ENCODE results near the gene EPSTI1. TPM values are rescaled to one million over a fixed set of nuclear protein-coding genes. Genes with fewer than 3 reads are reported as not detected.
A peak's percentile ranks its signal among the peaks of the same experiment; 100 is the strongest.

The EPSTI1 gene
- polyA plus RNA-seq, 1 of the 3 experiments (the other 2 are of a cell fraction) = 0.02 TPM

- TF ChIP-seq JUND (IDR thresholded peaks at IDR 0.05) = no peak
- TF ChIP-seq YY1 (IDR thresholded peaks at IDR 0.05; ENCODE audit: low read depth) = no peak
- no peak for TF ChIP-seq RFX5 (IDR thresholded peaks at IDR 0.05; ENCODE audit: low read length)
- no peak for TF ChIP-seq TEAD4 (IDR thresholded peaks at IDR 0.05; ENCODE audit: borderline replicate concordance, insufficient read depth)
- no peak for TF ChIP-seq ELF1 (IDR thresholded peaks at IDR 0.05)
- no peak for TF ChIP-seq USF1 (IDR thresholded peaks at IDR 0.05; ENCODE audit: borderline replicate concordance, low read depth)
- no peak for TF ChIP-seq NRF1 (IDR thresholded peaks at IDR 0.05; ENCODE audit: low read depth, low read length)
- peak; percentile 79 for TF ChIP-seq CHD2 (IDR thresholded peaks at IDR 0.05; ENCODE audit: low read length, partially characterized antibody)
These were observed 22.1 kb upstream of the EPSTI1 start (continued) for GRCh38 chr13:43014162-43014561.

GRCh38 chr13:43009506-43009905, 17.5 kb upstream of the EPSTI1 start:
- no peaks in the 10 kb centered on the region for H3K27me3 ChIP-seq (ENCODE audit: insufficient read depth)
- TF ChIP-seq IRF3 (IDR thresholded peaks at IDR 0.05; ENCODE audit: low read depth, low read length) (no peak), NFIC (IDR thresholded peaks at IDR 0.05; ENCODE audit: borderline replicate concordance) (no peak), TCF12 (IDR thresholded peaks at IDR 0.05) (no peak), MAX (IDR thresholded peaks at IDR 0.05; ENCODE audit: low read depth) (no peak), MEF2A (IDR thresholded peaks at IDR 0.05; ENCODE audit: borderline replicate concordance, low read depth) (no peak), CTCF (IDR thresholded peaks at IDR 0.05) (no peak), SIN3A (IDR thresholded peaks at IDR 0.05; ENCODE audit: borderline replicate concordance, low read depth, low read length) (no peak), FOSL2 (IDR thresholded peaks at IDR 0.05; ENCODE audit: borderline replicate concordance, low read depth) (no peak), EP300 (IDR thresholded peaks at IDR 0.05; ENCODE audit: borderline replicate concordance in 1 of 2, low read depth in 1 of 2, low read length in 1 of 2) (no peak), CHD2 (IDR thresholded peaks at IDR 0.05; ENCODE audit: low read length, partially characterized antibody) (no peak), POLR2AphosphoS5 (IDR thresholded peaks at IDR 0.05; ENCODE audit: low read depth, low read length) (no peak), RFX5 (IDR thresholded peaks at IDR 0.05; ENCODE audit: low read length) (no peak), GATA2 (CRISPR knock-in tag; IDR thresholded peaks at IDR 0.05) (no peak), RAD21 (IDR thresholded peaks at IDR 0.05; ENCODE audit: low read length) (no peak), SMC3 (IDR thresholded peaks at IDR 0.05; ENCODE audit: low read depth, low read length) (no peak), FOXJ3 (CRISPR knock-in tag; IDR thresholded peaks at IDR 0.05) (no peak), TEAD4 (IDR thresholded peaks at IDR 0.05; ENCODE audit: borderline replicate concordance, insufficient read depth) (no peak)
- peaks cover 12 to 18% of the 10 kb centered on the region in 2 experiments; a peak in 3 of 4 replicates for H3K4me1 ChIP-seq (ENCODE audit: control insufficient read depth in 1 of 2, insufficient read depth in 2 of 2, low read depth in 1 of 2, low read length in 1 of 2)
- no peak overlapping the region for H3K4me2 ChIP-seq
- peaks cover 11% of the 10 kb centered on the region for H3F3A ChIP-seq (replicated peaks; ENCODE audit: insufficient read depth)
- no peaks in the 10 kb centered on the region for H3K9me2 ChIP-seq
- no peak overlapping the region for H3K9ac ChIP-seq
- CTCF ChIA-PET = interaction anchor here (1.3 kb wide), 1 partner anchor 40 kb away, joined by 3 read pairs; no protein-coding TSS in a partner anchor
- no peak overlapping the region for H3K27ac ChIP-seq (ENCODE audit: low read depth in 2 of 2, low read length in 1 of 2)
- H3K79me2 ChIP-seq (ENCODE audit: insufficient read depth) = no peaks in the 10 kb centered on the region
- no peaks in the 10 kb centered on the region for H3K9me3 ChIP-seq
- no peak for DNase-seq
- 94% methylated on average over 1 of the region's 1 CpG for WGBS (ENCODE audit: low lambda C conversion rate)
- no peak overlapping the region for H2AFZ ChIP-seq (ENCODE audit: low read depth)
- POLR2A ChIA-PET = no interaction called here
- no peaks in the 10 kb centered on the region for H4K20me1 ChIP-seq (ENCODE audit: insufficient read depth)
- no peak overlapping the region for H3K4me3 ChIP-seq (ENCODE audit: low read depth in 2 of 2, low read length in 1 of 2)
- no peaks in the 10 kb centered on the region for H3K36me3 ChIP-seq (replicated peaks in 1 of 2; ENCODE audit: control insufficient read depth in 1 of 2, insufficient read depth in 2 of 2, low read length in 1 of 2)
